GM19438 (cell line): ENCODE data around the gene ACTG1.

Experiments
- ATAC-seq: cut with Tn5 transposase; IDR thresholded peaks from one replicate; pipeline ENCODE4 v1.9.1; 2021; ENCODE audit warnings: low read depth; ENCODE audit not compliant: unreplicated experiment

Gene ACTG1

DNA sequence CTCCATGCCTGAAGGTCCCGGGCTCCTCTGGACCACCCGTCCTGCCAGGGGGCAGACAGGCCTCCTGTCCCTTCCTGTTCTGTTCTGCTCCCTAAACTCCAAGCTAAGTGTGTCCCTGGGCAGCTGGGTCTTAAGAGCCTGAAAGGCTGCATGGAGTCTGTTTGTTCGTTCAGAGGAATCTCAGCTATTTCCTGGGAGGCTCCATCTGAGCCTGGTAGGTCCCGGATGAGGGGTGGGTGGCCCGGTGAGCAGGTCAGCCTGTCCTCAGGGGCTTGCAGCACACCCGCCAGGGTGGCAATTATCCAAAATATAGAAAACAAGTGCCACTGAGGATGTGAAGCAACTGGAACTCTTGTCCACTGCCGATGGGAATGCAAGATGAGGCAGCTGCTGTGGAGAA lies 12.6 kb downstream of the ACTG1 start:
- ATAC-seq = no peak

DNA sequence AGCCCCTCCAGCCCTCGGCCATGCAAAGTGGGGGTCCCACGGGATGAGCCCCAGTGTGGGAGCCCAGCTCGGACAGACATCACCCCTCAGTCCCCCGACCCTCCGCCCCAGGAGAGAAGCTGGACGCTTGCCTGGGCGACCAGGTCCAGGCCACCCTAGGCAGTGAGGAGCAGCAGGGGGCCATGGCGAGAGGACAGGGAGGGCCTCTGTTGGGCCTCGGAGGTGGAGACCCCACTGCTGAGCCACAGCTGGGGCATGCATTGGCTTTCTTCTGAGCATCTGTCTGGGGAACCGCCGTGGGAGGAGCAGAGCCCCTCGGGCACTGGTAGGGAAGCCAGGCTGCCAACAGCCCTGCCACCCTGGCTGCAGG lies 13.0 kb downstream of the ACTG1 start:
- no peak for ATAC-seq

DNA sequence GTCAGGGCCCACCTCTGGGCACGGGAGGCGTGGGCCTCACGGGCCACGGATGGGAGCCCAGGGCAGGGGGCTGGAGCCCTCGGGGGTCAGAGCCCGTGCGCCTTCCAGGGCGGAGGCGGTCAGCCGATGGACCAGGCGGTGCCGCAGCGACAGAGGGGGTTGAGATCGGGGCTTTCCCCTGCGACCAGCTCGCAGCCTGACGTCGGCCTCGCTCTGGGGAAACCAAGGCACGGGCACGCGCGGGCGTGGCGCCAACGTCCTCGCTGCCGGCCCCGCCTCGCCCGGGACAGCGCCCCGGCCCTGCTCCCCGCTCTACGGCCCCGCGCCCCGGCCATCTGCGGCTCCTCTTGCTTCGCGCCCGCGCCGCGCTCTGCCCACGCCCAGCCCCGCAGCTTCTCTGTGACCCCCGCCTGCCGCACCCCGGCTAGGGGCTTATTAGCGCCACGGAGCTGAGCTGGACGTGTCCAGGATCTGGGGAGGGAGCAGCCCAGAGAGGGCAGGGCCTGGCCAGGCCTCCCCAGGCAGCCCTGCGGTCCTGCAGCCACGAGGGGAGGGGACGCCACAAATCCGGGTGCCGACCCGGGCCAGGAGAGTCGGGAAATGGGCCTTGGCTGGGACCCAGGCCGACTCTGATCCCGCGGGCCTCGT lies 13.5 kb downstream of the ACTG1 start:
- no peak for ATAC-seq

DNA sequence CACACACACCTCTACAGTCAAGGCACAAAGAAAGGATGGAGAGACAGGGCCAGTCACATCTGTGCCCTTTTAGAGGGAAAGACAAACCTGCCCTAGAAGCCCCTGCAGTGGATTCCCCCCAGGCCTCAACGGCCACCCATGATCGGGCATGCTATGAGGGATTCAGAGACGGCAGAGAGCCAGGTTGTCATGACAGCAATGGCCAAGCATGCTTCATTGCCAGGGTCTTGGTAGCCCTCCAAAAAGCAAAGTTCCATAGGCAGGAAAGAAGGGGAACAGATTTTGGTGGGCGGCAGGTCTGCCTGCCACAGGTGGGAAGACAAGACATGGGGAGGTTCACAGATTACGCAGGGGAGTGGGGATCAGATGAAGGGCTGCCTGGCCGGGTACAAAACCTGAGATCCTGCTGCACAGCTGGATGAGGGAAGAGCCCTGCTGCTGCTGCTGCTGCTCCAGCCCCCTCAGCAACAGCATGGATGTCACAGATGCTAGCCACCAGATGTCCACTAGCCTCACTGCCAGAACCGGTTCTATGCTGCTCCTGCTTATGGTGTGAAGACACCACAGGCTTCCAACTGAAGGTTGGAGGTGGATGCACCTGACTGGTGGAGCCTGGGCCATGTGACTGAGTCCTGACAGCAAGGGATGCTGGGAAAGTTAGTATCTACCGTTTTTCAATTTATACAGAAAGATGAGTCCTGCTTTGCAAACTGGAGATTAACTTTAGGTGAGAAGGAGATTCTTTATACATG lies 17.8 kb downstream of the ACTG1 start:
- ATAC-seq = no peak

DNA sequence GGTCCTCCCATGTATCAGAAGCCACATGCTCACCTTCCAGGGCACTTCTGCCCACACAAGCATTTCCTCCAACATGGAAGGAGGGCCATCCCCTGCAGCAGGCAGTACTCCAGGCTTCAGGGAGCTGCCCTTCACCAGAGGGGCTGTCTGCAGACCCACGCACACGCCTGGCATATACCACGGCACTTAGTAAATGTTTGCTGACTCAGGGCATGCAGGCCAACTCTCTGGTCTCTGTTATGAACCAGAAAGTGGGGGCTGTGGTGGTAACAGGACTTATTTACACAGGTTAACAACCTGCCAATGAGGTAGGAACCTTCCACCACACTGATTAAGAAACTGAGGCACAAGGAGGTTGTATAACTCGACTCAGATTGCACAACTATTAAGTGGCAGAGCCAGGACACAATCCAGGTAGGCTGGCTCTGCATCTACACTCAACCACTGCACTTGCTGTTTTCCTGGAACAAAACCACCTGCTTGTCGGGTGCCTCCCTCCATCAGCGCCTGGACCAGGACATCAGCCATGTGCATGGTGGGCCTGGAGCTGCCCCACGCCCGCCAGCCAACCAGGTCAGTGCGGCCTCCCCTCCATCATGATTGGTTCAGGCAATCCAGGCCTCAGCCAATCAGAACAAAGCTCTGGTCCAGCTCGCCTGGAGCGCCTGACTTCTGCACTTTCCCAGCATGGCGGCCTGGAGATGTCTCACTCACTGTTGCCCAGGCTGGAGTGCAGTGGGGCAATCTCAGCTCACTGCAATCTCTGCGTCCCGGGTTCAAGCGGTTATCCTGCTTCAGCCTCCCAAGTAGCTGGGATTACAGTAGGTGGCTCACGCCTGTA lies 19.2 kb downstream of the ACTG1 start:
- ATAC-seq = no peak

DNA sequence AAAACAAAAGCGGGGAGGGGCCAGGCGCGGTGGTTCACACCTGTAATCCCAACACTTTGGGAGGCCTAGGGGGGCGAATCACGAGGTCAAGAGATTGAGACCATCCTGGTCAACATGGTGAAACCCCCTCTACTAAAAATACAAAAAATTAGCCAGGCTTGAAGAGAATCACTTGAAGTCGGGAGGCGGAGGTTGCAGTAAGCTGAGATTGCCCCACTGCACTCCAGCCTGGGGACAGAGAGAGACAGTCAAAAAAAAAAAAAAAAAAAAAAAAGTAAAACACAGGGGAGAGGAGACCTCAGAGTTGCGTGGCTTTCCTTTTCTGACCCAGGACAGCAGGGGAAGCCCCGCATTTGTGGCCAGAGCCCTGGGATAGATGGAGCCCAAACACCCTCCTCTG lies 19.9 kb downstream of the ACTG1 start:
- ATAC-seq = no peak

DNA sequence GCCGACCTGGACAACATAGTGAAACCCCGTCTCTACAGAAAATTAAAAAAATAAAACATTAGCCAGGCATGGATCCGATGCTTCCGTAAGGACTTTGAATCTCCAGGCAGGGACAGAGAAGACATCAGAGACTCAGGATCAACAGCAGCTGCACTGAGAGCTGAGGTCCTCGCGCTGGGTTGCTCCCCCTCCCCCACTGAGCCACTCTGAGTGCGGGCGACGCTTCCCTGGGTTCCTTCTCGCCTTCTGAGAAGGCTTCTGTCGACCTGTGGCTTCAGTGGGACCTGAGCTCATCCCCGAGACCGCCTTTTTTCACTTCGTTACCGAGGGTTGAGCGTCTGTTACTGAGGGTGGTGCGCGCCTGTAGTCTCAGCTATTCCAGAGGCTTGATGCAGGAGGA lies 20.4 kb downstream of the ACTG1 start:
- ATAC-seq = no peak

DNA sequence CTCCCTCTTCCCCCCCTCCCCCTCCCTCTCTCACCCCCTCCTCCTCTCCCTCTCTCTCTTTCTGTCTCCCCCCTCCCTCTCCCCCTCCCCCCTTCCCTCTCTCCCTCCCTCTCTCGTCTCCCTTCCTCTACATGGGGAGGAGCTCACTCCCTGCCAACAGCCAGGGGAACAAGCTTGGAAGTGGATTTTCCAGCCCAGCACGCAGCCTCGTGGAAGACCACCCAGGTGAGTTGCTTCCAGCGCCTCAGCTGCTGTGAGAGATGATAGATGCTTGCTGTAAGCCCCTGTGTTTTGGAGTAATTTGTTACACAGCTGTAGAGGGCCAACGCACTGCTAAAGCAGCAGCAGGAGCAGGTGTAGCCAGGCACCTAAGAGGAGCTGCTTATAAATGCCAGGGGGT lies 20.8 kb downstream of the ACTG1 start:
- no peak for ATAC-seq

DNA sequence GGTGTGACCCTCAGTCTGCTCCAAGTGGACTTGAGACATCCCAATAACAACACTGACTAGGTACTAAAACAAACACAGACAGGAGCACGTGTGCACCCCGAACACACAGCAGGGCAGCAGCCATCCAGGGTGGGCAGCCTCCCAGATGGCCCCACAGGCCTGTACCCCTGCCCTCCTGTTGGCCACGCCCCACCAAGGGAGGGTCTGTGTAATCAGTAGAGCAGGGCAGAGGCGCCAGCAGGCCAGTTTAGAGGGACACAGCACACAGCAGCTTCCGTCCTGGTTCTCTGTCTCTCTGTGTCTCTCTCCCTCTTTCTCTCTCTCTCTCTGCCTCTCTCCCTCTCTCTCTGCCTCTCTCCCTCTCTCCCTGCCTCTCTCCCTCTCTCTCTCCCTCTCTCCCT lies 21.4 kb downstream of the ACTG1 start:
- ATAC-seq = no peak

DNA sequence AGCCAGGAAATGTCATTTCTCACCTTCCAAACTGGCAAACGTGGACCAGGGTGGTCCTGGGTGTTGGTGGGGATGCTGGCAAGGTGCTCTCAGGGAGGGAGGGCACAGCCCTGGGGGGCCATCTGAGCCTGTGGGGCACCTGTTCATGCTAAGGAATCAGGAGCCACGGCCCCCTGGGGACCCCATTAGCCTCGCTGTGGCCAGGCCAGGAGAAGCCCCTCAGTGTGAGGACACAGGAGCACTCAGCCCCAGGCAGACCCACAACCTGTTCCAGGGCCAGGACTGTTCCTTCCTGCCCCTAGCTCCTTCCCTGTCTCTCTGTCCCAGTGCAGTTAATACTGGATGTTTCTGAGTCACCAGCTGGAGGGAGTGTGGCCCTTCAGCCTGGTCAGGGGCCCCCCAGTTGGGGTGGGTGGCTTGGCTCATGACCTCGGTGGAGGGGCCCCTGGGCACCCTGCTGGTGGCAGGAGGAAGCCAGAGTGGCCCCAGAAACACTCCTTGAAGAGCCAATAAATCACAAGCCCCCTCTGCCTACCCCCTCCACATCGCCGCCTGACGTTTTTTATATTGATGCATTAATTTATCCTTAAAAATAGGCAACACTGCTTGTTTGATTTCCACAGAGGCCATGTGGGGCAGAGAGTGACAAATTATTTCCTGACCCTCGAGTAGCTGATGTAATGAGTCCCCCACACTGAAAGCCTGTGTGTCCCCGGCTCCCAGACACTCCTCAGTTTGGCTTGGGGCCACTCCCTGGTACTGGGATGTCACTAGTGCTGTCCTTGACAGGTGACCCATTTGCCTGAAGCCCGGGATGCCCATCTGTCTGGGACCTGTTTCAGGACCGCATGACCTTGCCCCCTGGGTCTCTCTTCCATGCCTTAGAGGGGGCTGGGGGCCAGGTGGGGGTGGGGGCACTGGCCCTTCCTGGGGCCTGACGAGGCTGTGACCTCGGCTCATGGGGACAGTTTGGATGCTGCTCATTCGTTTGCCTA lies 22.3 kb downstream of the ACTG1 start:
- ATAC-seq = no peak

DNA sequence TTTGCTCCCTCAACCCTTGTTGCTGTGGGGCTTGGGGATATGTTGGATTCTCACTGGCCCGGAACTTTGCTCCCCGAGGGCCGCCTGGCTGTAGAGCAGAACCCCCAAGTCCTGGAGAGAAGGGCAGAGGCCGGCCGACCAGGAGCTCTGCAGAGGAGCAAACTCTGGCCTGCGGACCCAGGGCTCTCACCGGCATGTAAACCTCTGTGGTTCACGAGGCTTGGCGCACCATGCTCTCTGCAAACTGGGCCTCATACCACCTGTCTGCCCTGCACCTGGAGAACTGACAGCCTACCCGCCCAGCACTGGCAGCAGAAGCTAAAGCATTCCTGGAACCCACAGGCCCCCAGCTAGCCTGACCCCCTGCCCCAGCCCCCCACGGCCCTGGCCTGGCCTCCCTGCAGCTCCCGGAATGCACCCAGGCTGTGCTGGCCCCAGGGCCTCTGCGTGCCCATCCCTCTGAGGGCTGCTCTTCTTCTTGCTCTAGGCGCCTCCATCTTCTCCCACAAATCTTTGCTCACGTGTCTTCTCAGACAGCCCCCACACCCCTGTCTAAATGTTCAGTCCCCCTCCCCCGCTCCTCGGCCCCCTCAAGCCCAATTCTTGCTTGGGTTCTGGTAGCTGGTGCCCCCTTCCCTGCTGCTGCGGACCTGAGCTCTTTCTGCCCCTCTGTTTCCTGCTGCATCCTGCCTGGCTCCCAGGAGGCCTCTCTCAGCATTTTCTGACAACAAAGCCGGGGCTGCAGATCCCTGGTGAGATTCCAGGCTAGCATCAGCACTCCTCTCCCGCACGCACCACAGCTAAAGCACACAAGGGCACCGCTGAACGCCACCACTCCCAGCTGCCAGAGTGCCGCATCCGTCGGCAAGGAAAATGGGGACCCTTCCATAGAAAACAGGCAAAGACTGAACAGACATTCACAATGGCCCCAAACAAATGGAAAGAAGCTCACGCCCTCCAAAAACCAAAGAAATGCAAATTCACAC lies 23.3 kb downstream of the ACTG1 start:
- ATAC-seq = no peak

DNA sequence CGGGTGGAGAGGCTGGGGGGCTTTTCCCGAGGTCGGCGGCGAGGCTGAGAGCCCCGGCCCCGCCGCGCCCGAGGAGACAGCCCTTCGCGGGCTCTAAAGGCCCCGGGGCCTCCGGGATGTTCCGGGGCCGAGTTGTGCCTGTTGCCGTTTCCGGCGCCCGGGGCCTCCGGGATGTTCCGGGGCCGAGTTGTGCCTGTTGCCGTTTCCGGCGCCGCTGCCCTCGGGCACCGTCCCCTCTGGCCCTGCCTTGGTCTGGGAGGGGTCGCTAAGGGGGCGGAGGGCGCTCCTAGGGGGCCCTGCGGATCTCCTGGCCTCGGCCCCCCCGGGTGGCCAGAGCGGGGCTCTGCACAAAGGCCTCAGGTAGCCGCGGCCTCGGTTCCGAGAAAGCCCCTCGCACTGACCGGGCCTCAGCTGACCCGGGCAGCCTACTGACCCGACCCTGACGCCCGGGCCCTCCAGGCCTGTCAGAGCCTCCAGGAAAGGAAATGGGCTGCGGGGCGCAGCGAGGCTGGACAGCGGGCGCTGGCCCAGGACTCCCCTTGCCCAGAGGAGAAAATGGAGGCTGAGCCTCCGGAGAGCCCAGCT lies 24.2 kb downstream of the ACTG1 start:
- no peak for ATAC-seq

DNA sequence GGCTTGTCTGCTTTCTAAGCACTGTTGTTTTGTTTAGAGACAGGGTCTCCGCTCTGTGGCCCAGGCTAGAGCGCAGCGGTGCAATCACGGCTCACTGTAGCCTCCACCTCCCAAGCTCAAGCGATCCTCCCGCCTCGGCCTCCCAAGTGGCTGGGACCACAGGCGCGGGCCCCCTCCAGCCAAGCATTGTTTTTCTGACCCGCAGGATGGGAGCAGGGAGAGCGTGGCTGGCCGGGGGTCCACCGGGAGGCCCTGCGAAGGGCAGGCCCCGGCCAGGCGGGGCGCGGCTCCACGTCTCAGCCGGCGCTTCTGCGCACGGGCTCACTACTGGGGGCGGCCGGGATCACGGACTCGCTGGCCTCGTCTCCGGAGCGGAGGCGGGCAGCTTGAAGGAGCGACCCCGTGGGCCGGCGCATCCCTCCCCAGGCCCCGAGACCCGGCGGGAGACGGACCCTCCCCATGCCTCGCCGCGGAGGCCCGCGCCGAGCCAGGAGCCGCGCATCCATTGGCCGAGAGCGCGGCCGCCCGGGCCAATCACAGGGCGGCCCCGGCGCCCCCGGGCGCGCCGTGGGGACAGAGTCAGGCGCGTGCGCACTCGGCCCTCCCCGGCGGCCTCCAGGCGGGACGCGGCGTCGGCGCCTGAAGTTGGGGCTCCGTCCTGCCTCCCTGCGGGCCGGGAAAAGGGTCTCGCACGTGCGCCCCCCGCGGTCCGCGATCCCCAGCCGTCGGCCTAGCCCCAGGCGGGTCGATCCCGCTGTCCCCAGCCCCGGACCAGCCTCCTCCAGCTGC lies 24.9 kb downstream of the ACTG1 start:
- no peak for ATAC-seq

DNA sequence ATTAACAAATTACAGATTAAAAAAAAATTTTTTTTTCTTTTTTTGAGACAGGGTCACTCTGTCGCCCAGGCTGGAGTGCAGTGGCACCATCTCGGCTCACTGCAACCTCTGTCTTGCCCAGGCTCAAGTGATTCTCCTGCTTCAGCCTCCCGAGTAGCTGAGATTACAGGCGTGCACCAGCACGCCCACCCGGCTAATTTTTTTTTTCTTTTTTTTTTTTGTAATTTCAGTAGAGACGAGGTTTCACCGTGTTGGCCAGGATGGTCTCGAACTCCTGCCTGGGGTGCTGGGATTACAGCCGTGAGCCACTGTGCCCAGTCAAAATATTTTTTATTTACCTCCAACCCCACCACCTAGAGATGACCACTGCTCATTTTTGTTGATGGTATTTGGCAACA lies 25.5 kb downstream of the ACTG1 start:
- ATAC-seq = no peak

DNA sequence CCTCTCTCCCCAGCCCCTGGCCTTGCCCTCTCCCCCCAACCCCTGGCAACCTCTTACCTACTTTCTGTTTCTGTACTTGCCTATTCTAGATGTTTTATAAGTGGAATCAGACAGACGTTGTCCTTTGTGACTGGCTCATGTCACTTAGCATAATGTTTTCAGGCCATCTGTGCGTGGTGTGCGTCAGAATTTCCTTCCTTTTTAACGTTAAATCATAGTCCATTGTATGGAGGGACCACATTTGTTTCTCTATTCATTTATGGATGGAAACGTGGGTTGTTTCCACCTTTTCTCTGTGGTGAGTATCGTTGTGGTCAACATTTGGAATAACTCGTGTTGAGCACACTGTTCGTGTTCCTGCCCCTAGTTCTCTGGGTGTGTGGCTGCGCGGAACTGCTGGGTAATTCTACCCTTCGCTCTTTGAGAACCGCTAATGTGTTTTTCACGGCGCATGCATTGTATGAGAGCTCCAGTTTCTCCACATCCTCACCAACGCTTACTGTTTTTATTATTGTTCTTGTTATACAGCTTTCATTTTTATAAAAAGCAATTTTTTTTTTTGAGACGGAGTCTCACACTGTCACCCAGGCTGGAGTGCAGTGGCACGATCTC lies 26.3 kb downstream of the ACTG1 start:
- no peak for ATAC-seq

DNA sequence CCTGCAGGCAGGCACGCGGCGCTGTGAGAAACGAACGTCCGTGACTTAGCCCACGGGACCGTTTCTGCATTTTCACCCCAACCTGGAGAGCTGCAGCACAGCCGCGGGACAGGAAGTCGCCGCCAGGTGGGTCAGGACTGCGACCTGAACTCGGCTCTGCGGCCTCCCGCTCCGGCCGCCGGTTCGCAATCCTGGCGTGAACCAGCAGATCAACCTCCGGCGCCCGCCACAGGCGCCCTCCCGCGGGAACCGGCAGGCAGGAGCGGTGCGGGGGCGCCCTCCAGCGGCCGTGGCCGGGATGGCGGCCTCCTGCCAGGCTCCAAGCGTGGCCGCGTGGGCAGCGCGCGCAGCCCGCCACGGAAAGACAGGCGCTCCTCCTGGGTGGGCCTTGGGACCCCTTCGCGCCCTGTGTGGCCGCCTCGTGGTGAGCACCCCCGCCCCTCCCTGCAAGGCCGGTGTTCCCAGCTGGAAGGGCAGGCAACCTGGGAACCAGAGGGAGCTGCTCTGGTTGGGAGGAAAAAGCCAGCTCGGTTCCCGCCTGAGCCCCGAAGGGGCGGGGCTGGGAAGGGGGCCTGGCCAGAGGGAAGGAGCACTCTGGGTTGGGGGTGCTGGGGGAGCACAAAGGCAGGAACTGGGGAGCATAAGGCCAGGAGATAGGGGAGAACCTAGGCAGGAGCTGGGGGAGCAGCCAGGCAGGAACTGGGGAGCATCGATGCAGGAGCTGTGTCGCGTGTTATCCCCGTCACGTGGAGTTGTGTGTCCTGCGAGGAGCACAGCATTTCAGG lies 28.2 kb downstream of the ACTG1 start:
- peak; percentile 60 for ATAC-seq

DNA sequence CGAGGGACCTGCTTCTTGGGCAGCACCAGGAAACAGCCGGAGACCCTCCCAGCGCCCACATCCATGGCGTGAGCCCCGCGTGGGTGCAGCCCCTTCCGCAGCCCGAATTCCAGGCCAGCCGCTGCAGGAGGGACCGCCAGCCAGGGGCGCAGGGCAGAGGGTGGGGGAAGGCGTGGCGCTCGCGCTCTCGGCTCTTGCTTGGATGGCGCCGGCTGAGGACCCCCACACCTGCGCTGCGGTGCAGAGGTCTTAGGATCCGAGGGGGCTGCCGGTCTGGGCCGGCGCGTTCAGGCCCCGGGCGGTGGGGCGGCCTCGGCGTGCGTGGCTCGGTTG lies 28.8 kb downstream of the ACTG1 start:
- ATAC-seq = no peak
